Epithelial cell of proximal tubule (primary cell): Measurements from ENCODE around the gene ARHGDIB. TPM values are rescaled to one million over a fixed set of nuclear protein-coding genes. Genes with fewer than 3 reads are reported as not detected.

ENCODE experiments used
- DNase-seq: peaks from one replicate; pipeline ENCODE4 v3.0.0-alpha.2; 2011; ENCODE audit warnings: low read depth
- H3K4me3 ChIP-seq: 2 replicates; pipeline ENCODE4 v1.5.1; 2011; ENCODE audit warnings: low read depth, mild to moderate bottlenecking, low read length
- CTCF ChIP-seq: conservative IDR thresholded peaks from 2 replicates; pipeline ENCODE4 v1.5.1; 2012; ENCODE audit warnings: low read depth, mild to moderate bottlenecking, low read length
- total RNA-seq: library from RNA; depleted of rRNA; stranded (reverse); fragments of >200 nt; gene quantifications from 2 replicates; pipeline ENCODE4 v1.2.3, GENCODE V29; 2015

The ARHGDIB gene
- total RNA-seq, 1 donor from 2014 or later = 23.9 TPM

DNA sequence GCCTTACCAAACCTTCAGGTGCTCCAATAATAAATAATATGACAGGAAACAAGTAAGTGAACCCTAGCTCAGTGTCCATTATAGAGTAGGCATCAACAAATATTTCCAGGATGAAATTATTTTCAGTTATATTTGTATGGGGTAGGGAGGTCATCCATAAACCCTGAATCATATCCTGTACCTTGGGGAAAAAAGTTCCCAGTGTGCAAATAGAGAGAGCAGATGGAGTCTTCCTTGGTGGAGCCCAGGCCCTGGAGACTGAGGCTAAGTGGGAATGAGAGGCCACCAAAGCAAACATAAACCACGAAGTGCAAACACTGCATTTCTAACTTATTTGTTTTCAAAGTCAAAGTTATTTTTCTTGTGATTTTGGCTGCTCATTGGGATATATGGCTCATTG is 14.5 kb downstream of the ARHGDIB start:
- no peak overlapping the region for H3K4me3 ChIP-seq
- no peak for DNase-seq
- TF ChIP-seq CTCF = no peak

DNA sequence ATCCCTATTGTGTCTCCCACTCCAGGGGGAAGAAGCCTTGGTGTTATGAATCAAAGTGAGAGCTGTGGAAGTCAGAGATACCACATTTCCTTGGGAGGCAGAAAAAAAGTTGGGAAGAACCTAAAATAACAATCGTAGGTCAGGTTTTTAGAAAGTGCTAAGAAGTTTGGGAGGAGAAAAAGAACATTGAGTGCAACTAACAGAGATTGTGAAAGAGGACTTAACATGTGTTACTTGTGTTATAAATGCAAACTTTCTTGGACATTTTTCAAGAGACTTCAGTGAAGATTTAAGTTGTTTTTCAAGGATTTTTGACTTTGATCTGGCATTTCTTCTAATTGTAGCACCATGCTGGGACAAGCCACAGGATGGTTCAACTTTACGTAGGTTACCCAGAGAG is 15.2 kb downstream of the ARHGDIB start:
- no peak overlapping the region for H3K4me3 ChIP-seq
- no peak for DNase-seq
- no peak for TF ChIP-seq CTCF

GRCh38 chr12:14942196-14942931 is 19.0 kb downstream of the ARHGDIB start:
- DNase-seq = no peak
- H3K4me3 ChIP-seq = no peak overlapping the region
- no peak for TF ChIP-seq CTCF

DNA sequence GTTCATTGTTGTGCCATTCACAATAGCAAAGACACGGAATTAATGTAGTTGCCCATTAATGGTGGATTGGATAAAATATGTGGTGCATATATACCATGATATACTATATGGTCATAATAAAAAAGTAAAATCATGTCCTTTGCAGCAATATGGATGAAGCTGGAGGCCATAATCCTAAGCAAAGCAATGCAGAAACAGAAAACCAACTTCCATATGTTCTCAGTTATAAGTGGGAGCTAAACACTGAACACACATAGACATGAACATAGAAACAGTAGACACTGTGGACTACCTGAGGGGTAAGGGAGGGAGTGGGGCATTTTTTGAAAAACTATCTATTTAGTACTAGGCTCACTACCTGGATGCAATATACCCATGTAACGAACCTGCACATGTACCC is 20.0 kb downstream of the ARHGDIB start:
- no peak for DNase-seq
- no peak for TF ChIP-seq CTCF
- no peak overlapping the region for H3K4me3 ChIP-seq

DNA sequence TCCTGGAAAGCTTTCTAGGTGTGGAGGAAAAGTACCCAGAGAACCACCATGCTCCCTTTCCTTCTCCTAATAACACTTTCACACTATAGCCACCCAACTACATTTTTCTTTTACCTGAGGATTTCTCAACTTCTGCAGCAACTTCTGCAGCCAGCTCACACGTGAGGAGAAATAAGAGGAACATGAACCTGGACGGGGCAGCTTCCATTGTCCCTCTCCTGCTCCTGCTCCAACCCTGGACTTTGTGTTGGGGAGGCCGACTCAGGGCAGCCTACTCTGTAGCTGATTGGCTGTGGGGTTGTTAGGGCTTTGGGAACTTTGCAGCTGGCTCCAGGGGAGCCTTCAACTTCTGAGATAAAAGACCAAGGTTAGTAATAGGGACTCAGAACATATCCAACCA is 23.1 kb downstream of the ARHGDIB start, which contains the start of gene ERP27:
TSS of gene ERP27 (minus strand) at position 237 of the 400 bp plus-strand sequence. CDS start at position 208, 29 bp downstream.
- no peak for TF ChIP-seq CTCF
- H3K4me3 ChIP-seq = no peak within 1 kb of the TSS
- DNase-seq = no peak

DNA sequence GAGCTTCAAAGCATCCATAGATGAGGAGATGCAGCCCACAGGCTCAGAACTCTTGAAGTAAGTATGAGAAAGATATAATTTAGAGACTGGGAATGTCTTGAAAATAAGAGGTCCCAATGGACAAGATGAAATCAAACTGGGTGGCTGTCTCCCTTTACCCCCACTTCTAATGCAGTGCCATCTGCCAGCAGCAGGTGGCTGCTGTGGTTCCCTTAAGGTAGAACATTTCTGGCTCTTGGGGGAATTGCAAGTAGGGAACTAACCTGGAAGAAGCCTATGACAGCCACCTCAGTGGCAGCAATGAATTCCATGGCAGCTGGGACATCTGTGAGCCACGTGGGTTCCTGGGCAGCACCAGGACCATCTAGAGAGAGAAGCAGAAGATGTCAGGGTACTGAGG is 23.7 kb downstream of the ARHGDIB start:
- DNase-seq = no peak
- peak; percentile 40 for TF ChIP-seq CTCF
- H3K4me3 ChIP-seq = no peak overlapping the region

DNA sequence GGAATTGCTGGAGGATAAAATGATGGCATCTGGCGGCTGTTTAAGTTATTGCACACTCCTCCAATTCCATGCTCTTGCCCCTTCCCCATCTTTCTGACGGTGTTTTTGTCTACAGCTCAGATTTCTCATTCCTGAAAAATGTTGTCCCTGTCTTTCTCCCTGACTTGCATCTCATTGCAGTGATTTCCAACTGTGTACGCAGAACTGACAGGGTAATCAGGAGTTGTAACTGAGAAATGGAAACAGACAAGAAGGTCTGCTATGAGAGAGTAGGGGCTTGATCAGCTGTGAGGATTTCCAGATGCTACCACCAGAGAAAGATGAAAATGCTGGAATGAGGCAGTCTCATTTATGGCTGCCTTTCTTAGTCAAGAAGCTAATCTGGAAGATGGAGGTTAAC is 24.4 kb downstream of the ARHGDIB start:
- H3K4me3 ChIP-seq = no peak overlapping the region
- DNase-seq = no peak
- peak; percentile 40 for TF ChIP-seq CTCF
